ENCODE results near the gene FCHSD2. TPM values are rescaled to one million over a fixed set of nuclear protein-coding genes. Genes with fewer than 3 reads are reported as not detected.

The FCHSD2 gene
- total and polyA plus RNA-seq, 7 donors = 5.7 to 18.5 (median 9.7) TPM

DNA sequence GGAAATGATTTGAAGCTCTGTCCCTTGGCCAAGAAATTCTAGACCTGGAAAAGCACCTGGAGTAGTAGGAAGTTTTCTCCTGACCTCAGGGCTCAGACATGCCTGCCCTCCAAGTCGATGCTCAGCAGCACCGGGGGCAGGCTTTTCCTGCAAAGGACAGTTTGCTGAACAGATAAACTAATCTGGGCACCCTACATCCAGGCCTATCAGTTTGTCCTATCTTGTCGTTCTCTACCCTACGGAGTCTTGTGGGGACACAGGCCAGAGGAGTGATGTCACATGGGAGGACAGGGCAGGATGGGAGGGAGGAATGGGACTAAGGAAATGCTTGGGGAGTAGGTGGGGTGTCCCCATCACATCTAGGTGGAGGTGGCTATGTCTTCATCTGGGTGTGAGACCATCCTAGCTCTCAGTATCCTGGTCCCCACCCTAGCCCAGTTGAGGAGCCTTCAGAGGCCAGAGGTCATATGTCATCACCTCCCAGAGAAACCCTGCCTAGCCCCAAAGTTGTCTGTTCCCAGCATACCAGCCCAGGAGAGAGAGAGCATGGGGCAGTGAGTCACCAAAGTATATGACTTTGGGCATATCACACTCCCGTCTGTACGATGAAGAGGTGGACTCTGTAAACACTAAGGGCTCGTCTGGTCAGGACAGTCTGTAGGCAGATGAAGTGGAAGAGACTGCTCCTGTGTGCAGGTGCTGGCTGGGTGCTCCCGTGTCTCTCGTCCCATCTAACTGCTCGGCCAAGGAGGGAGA is 18.1 kb upstream of the FCHSD2 start:
- peaks cover 28% of the 10 kb centered on the region for H3K4me1 ChIP-seq
- no peak for DNase-seq
- TF ChIP-seq CTCF (IDR thresholded peaks at IDR 0.05) = no peak
- H3K27me3 ChIP-seq (ENCODE audit: insufficient read depth in 3 of 3, low read length in 2 of 3) = no peaks in the 10 kb centered on the region
- no peak overlapping the region for H3K27ac ChIP-seq
- no peak overlapping the region for H3K4me3 ChIP-seq
- intact Hi-C loops (cut with DNase I) = no loop called here
- no peaks in the 10 kb centered on the region for H3K36me3 ChIP-seq (ENCODE audit: insufficient read depth in 1 of 2, low read depth in 1 of 2)
- WGBS, 3 donors = 88 to 90% (median 89%) methylated on average over 10 of the region's 10 CpGs
- ATAC-seq = no peak
- no peaks in the 10 kb centered on the region for H3K9me3 ChIP-seq

GRCh38 chr11:73159297-73159696 is 17.2 kb upstream of the FCHSD2 start:
- Histone ChIP-seq H3K9me3 (no peaks in the 10 kb centered on the region), H3K36me3 (ENCODE audit: insufficient read depth in 1 of 2, low read depth in 1 of 2) (no peaks in the 10 kb centered on the region), H3K4me3 (no peak overlapping the region), H3K27ac (no peak overlapping the region), H3K4me1 (peaks cover 28% of the 10 kb centered on the region), H3K27me3 (ENCODE audit: insufficient read depth in 3 of 3, low read length in 2 of 3) (no peaks in the 10 kb centered on the region)
- intact Hi-C loops (cut with DNase I) = no loop called here
- no peak for ATAC-seq
- no peak for DNase-seq
- no peak for TF ChIP-seq CTCF (IDR thresholded peaks at IDR 0.05)
- WGBS, 3 donors = 97 to 100% (median 99%) methylated on average over 3 of the region's 3 CpGs

DNA sequence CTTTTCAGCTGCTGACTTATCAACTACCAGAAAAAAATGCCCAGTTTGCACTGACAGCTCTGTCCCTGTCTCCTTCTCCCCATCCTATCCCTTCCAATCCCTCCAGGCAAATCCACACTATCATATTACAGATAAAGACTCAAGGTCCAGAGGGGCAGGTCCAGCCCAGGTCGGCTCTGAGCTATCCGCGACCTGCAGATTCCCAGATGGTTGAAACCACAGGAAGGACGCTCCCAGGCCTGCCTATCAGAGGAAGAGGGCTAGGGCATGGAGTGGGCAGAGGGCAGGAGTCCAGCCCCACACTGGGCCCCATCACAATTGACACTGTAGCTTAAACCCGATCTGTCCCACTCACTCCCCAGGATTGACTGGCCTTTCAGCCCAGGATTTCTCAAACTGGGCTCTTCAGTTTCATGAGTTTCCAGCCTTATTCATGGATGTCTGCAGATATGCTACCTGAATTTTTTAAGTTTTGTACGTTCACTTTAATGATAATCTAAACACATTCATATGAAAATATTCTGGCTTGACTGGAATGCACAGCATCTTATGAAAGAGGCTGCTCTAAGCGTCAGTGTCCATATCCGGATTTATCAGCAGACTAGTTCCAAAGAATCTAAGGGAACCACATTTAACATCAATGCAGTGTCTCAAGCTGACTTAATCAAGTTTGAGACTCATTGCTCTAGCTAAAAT is 16.4 kb upstream of the FCHSD2 start:
- no peak for TF ChIP-seq CTCF (IDR thresholded peaks at IDR 0.05)
- Histone ChIP-seq H3K9me3 (no peaks in the 10 kb centered on the region), H3K4me1 (peaks cover 36% of the 10 kb centered on the region), H3K36me3 (ENCODE audit: insufficient read depth in 1 of 2, low read depth in 1 of 2) (no peaks in the 10 kb centered on the region), H3K4me3 (no peak overlapping the region), H3K27ac (no peak overlapping the region), H3K27me3 (ENCODE audit: insufficient read depth in 3 of 3, low read length in 2 of 3) (no peaks in the 10 kb centered on the region)
- WGBS, 3 donors = 78 to 83% (median 79%) methylated on average over 8 of the region's 8 CpGs
- intact Hi-C loops (cut with DNase I) = no loop called here
- peak in 2 of 4 donors; percentile 11 to 26 for ATAC-seq
- DNase-seq = no peak

GRCh38 chr11:73157101-73158010 is 15.2 kb upstream of the FCHSD2 start:
- WGBS, 3 donors = 29 to 38% (median 30%) methylated on average over 9 of the region's 9 CpGs
- H3K4me3 ChIP-seq = no peak overlapping the region
- DNase-seq = peak; percentile 49 to 69
- ATAC-seq = peak; percentile 58 to 85 (median 76)
- intact Hi-C loops (cut with DNase I) = no loop called here
- peaks cover 48% of the 10 kb centered on the region for H3K4me1 ChIP-seq
- H3K36me3 ChIP-seq (ENCODE audit: insufficient read depth in 1 of 2, low read depth in 1 of 2) = no peaks in the 10 kb centered on the region
- H3K27ac ChIP-seq = peak overlapping the region; percentile 61
- H3K9me3 ChIP-seq = no peaks in the 10 kb centered on the region
- TF ChIP-seq CTCF (IDR thresholded peaks at IDR 0.05) = no peak
- H3K27me3 ChIP-seq (ENCODE audit: insufficient read depth in 3 of 3, low read length in 2 of 3) = no peaks in the 10 kb centered on the region
